Stomach (tissue), 4 donors: ENCODE measurements around the gene MLKL.

Experiments
- CTCF ChIP-seq, 7 experiments: fragments of 450-650 bp in 4 of 7; fragments of 200-600 bp in 3 of 7; sonication (generic) in 3 of 7; IDR thresholded peaks; one replicate each; pipeline ENCODE4 v1.5.1; 2016 to 2019; ENCODE audit warnings: antibody characterized with exemption in 7 of 7, control low read depth in 2 of 7, mild to moderate bottlenecking in 1 of 7
- EP300 ChIP-seq: sonication (generic); formaldehyde crosslinking; IDR thresholded peaks from one replicate; pipeline ENCODE4 v1.6.1; 2017; ENCODE audit warnings: antibody characterized with exemption
- POLR2A ChIP-seq, 4 donors: fragments of 450-650 bp; IDR thresholded peaks; one replicate each; pipeline ENCODE4 v1.6.1; 2016; ENCODE audit warnings: antibody characterized with exemption in 4 of 4, control low read depth in 2 of 4, mild to moderate bottlenecking in 1 of 4, moderate library complexity in 1 of 4

DNA sequence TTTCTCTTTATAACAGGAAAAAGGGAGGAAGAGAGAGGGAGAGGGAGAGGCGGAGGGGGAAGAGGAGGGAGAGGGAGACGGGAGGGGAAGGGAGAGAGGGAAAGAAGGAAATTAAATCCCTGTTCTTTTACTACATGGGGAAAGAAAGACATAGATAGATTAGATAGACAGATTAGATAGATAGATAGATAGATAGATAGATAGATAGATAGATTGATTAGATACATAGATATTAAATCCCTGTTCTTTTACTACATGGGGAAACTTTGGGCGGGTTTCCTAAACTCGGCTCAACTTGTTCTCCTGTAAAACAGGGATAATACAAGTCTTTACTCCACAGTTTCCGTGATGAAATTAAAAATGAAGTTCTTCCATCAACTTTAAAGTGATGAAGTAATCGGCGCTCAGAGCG, 34.6 kb downstream of the MLKL start:
- no peak for TF ChIP-seq CTCF (IDR thresholded peaks at IDR 0.05)
- no peak for TF ChIP-seq EP300
- TF ChIP-seq POLR2A (IDR thresholded peaks at IDR 0.05) = no peak
